HTR-8/SVneo (cell line): ENCODE measurements around the gene TRIM45.
"Not testable (repeated sequence)": the region's sequence is repeated elsewhere in the genome, so short reads cannot be mapped to it uniquely, and the experiment has no call there.

Experiments
- DNase-seq: peaks from one replicate; pipeline ENCODE4 v3.0.0; 2011; ENCODE audit warnings: low spot score, mixed read lengths; ENCODE audit not compliant: insufficient read length
- FAIRE-seq: peaks from 2 replicates; lab custom pipeline; 2011; peaks lifted over from hg19 to GRCh38; lab: Jason Lieb, UNC

TRIM45 gene

DNA sequence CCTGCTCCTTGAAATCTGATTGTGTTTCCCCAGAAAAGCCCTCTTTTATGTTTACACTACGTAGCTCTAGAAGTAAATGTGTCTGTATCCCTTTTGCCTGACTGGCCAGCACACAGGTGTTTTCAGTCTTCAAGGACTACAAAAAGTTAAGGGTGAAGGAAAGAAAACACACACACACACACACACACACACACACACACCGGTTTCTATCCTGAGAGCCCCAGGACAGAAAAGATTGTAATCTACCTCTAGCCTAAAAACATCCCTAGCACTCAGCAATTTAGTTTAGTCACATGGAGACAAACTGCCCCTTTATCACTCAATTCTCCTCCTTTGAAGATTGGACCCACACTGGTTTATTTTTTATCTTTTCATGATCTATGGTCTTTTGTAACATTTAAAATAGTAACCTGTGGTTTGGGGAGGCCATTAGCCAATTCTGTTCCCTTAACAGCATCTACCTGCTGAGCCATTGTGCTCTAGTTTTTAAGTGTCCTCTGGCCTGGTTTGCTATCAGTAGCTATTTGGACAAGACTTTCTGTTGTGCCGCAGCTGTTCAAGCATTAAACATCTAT, 15.8 kb upstream of the TRIM45 start:
- FAIRE-seq (no peak), DNase-seq (no peak)

DNA sequence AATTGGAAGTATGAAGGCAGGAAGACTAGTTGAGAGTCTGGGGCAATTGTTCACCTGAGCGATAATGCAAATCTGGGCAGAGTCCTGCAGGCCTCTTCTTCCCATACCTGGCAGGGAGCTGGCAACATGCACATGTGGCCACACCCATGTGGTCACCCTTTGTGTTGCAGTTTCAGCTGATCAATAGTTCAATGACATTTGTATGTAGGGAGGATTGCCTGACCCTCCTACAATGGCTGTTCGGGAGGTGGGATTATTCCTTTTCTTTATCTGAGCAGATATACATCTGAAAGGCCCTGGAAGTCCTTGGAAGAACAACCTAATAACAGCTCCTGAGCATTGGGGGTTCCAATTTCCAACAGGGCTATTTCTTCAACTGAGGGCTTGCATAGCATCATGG, 15.2 kb upstream of the TRIM45 start:
- FAIRE-seq = no peak
- DNase-seq = no peak

DNA sequence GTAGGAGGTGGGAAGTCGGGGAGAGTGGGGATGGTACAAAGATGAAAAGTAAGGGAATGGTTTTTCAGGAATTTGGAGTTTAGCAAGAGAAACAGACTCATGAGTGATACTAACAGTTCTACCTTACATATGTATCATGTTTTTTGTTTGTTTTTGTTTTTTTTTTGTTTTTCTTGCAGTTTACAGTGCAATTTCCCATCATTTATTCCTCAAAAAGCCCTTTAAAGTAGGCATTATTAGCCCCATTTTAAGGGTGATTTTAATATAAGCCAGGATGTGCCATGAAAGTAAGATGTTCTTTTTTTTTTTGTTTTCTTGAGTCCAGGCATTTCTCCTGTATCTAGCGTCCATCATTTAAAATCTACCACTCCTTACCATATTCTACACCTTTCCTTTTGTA, 13.8 kb upstream of the TRIM45 start:
- DNase-seq (no peak), FAIRE-seq (no peak)

DNA sequence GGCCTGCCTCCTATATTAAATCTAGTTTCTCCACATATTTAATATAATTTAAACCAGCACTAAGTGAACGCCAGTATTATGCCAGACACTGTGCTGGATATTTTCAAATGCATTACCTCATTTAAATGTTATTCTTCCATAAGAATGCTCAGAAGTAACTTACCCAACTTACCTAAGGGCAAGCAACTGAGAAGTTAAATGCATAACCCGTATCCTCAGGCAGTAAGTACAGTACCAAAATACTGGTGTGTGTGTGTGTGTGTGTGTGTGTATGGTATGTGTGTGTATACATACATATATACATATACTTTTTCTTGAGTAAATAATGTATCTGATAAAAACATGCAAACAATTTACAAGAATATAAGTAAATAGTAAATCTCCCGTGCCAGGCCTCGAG, 9.0 kb upstream of the TRIM45 start:
- no peak for FAIRE-seq
- DNase-seq = no peak

DNA sequence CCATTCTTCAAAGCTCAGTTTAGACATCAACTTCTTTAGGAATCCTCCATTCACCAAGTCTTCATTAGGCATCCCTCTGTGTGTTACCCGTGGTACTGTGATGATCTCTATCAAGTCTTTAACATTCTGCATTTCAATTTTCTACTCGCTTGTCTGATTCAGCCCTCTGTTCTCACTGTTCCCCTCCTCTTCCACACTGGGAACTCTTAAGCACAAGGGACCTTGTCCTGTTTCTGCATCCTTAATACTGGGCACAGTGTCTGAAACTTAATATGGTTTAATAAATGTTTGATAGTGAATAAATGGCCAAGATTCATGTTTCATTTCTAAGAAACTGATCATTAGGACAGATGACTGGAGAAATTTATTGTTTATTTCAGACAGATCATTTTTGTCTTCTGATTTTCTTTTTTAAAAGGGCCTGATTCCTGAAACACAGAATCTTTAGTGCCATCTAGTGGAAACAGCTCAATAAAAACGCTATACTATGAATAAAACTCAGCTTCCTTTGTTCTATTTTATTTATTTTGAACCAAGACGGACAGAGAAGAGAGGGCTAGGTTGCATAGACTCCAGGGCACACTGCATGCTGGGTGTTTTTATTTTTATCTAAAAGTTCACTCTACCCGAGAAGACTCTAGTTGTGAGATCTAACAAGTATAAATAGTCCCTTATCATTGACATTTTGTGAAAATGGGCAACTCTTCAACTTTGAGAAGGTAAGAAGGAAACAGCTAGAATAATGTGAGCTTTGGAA, 7.0 kb upstream of the TRIM45 start:
- DNase-seq (peak; percentile 17), FAIRE-seq (no peak)

DNA sequence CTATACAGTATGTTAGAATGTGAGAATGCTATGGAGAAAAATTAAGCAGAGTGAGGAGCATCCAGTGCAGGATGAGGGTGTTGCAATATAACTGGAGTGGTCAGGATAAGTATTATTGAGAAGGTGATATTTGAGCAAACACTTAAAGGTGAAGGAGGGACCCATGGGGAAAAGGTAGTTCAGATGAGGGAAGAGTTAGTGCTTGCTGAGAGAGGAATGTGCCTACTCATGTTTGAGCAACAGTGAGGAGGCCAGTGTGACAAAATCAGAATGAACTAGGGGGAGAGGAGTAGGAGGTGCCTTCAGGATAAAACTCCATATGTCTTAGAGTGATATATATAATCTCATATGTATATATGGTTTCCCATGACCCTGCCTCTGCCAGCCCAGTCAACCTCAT, 6.2 kb upstream of the TRIM45 start:
- DNase-seq (no peak), FAIRE-seq (no peak)

DNA sequence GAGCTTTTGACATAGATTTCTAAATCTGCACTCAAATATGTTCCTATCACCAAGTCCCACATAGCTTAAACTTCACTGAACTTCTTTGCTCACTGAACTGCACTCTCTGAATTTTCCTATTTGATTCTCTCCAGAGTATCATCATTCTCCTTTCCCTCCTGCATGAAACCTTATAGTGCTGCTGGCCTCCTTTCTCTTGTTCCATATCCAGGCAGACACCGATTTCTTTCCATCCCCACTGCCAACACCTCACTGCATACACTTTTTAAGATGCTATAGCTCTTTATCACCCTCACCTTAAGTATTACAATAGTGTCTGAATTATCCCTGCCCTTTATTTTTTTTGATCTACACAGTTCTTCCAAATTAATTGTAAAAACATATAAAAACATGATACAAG, 3.1 kb upstream of the TRIM45 start:
- FAIRE-seq = no peak
- DNase-seq = no peak

DNA sequence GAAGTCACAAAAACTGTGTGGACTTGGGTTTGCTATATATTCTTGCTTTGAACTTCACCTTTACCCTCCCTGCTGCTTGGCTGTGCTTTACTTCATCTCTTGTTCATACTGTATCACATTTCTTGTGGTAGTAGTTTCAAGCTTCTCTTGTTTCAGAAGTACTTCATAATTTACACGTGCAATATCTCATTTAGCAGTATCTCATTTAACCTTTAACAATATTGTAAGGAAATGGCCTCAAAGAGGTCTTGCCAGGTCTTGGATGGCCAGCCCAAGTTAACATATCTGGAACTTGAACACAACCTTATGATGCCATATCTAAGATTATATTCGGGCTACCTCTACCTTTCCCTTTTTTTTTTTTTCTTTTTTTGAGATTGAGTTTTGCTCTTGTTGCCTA, 1.7 kb upstream of the TRIM45 start:
- FAIRE-seq (no peak), DNase-seq (no peak)

DNA sequence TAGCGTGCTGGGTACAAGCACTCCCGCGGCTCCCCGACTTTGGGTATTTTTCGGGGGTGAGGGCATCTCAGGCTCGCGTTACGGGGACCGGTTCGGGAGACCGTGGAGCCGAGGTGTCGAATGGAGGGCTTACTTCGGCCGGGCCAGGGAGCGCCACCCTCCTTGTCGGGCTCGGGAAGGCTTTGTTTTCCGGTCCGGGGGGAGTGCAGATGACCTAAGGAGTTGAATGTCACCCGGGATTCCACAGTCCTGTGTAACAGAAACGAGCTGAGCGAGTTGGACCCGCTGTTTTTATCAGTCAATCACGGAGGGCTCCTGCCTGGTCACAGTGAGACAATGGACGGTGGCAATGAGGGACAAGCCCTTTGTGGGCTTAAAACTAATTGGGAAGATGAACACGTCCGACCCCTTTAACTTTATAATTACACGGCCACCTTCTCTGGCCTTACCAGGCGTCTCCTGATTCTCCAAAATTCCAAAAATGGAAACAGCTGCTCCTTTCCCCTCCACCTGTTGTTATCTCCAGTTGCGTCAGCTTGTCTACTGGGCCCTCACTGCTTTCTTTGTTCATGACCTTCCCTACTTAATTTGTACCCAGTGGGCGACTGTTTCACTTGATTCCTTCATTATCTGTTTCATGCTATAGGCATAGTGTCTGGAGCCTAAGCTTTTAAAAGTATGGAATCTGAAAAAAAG, 929 bp upstream of the TRIM45 start:
- FAIRE-seq = no peak
- DNase-seq = no peak

DNA sequence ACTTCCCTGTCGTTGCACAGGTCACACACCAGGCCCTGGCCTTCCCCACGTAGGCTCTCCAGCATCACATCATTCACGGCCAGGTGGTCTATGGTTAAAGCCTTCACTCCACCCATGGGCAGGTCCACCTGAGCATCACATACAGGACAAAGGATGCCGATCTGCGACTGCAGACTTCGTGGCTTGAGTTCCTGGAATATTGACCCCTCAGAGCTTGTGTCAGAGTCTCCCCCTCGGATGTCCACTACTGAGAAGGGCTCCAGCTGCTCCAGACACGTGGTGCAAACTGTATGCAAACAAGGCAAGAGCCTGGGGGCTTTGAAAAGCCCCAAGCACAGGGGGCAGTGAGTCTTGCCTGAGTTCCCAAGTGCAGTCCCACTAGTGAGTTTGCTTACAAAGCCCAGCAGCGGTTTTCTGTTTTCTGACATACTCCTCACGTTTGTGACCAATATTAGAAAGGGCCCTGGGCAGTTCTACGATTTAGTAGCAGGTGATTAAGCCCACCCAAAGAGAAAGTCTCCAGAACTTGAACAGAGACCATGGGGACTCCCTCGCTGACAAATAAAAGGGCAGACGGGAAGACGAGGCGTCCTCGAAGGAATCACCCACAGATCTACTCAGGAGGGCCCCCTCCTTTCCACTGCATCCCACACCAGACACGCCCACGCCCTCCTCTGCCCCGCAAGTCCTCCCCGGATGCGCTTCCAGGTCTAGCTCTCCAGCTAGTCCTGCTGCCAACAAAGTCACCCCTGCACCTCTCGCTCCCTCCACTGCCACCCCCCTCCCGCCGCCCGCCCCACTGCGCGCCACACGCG, 568 bp downstream of the TRIM45 start:
- no peak for FAIRE-seq
- DNase-seq = peak; percentile 31

DNA sequence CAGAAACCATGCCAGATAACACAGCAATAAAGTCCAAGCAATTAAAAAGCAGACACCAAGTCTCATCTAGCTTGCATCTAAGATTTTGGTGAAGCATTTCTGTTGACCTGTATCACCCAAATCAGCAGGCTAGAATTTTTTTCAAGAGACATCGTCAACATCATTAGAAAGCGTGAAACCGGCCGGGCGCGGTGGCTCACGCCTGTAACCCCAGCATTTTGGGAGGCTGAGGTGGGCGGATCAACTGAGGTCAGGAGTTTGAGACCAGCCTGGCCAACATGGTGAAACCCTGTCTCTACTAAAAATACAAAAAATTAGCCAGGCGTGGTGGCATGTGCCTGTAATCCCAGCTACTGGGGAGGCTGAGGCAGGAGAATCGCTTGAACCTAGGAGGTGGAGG, 2.4 kb downstream of the TRIM45 start:
- DNase-seq, FAIRE-seq: not testable (repeated sequence)

DNA sequence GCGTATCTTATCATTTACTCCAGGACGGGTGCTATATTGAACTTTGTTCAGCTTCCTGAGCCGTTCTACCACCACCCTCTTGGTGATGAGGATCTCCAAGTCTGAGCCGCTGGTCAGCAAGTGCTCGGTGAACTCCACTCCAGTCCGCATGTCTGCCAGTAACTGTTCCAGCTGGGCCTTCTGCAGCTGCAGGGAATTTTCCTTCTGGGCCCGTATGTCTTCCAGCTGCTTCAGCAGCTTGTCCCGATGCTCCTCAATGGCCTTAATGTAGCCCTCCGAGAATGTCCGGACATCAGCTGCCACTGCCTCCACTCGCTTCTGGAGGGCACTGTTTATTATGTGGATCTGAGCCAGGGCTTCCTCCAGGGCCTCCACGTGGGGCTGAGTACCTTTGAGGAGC, 3.4 kb downstream of the TRIM45 start:
- DNase-seq (no peak), FAIRE-seq (no peak)

DNA sequence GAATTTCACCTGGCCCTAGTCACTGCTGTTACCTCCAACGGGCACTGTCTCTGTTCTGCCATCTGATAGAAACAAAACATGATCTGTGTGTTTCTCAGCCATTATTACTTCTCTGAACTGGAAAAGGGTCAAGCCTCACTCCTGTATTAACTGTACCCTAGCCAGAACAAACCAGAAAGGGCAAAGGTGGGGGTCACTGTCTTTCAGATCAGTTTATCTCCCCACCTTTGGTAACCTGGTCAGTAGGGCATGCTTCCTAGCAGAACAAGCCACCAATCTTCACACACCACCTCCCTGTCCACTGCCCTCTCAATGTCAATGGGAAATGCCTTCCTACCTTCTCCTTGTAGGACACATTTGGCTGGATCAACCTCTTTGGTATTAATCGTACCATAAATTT, 3.9 kb downstream of the TRIM45 start:
- FAIRE-seq (no peak), DNase-seq (no peak)

DNA sequence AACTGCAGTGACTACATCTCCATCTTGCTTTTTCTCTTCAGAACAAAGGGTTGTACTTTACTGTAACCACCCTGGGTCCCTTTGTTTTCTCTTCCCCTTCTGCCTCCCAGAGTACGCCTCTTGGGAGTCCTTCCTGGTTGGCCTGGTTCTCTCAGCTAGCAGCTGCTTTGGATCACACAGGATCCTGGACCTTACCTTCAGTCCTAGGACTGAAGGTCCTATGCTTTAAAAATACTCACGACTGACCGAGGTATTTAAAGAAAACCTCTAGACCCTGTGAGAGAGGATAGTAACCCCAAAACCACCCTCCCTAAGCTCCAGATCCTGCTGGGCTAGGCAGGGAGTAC, 4.8 kb downstream of the TRIM45 start:
- no peak for FAIRE-seq
- no peak for DNase-seq

DNA sequence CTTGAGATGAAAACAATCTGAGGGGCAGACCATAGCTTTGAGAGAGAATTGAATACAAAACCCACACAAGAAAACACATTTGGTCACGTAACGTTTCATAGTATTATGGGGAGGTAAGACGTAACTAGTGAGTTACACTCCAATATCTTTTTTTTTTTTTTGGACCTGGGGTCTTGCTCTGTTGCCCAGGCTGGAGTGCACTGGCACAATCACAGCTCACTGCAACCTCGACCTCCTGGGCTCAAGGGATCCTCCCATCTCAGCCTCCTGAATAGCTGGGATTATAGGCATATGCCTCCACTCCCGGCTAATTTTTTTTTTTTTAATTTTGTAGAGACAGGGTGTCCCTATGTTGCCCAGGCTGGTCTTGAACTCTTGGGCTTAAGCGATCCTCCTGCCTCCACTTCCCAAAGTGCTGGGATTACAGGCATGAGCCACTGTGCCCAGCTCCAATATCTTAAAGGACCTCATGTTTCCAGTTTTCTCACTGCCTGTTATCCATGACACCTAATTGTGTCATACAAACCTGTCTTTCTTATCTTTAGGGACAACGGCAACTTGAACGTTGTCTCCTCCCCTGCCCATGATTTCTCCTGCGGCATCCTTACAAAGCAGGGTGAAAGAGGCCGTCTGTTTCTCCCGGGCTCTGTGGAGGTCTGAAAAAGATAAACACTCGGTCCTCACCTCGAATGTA, 5.3 kb downstream of the TRIM45 start:
- DNase-seq = no peak
- FAIRE-seq = no peak

DNA sequence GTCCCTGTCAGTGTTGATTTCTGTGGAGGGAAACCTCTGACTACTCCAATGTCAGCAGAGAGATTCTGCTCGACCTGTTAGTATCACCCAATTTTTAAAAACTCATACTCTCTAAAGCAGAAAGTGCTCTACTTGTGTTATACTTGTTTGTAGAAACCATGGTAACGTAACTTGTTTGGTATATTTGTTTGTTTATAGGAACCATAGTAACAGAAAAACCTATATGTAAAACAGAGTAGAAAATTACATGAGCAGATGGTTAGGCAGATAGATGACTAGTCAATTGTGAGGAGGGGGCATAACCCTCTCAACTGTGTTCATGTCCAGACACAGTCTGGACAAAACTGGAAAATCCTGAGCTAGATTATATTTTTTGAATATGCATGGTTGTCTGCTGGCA, 6.7 kb downstream of the TRIM45 start:
- no peak for DNase-seq
- FAIRE-seq = no peak

DNA sequence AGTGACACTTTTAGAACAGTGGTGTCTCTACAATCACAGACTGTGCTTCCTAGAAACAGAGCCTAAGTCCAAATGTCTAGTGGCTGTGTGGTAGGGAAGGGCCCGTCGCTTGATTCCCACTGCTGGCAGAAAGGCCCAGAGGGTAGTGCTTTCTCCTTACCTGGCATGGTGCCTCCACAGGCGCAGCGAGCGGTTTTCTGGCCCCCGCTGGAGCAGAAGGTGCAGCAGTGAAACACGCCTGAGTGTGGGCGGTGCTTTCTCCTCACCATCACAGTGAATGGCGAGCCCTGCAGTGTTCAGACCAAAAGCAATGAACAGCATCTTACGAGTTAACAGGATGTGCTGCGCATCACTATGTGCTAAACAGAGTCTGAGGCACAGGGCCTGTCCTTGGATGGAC, 8.3 kb downstream of the TRIM45 start:
- FAIRE-seq = no peak
- DNase-seq = no peak

DNA sequence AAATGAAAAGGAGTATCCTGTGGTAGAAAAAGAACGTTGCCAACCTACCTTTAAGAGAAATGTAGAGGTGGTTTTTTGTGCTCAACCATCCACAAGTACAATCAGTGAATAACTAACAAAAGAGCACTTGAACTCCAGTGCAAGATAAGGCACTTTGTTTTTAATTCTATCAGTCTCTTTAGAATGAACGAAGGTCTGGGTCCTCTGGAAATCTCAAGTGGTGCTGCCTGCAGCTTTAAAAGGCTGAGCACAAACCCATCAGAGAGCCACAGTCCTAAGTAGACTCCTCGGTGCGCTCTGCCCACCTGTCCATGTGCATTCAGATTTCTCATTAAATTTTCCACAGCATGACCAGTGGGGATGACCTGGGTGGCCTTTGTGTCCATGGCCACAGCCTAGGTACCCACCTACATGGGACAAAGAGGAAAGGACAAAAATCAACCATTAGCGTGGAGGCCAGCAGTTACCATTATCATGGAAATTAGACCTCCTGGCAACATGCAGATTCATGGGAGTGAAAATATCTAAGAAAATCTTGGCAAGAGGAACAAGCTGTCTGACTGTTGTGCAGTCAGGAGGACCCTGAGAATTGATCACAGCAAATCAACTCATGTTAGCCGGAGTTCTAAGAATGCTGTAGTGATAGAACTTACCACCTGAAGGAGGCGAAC, 9.4 kb downstream of the TRIM45 start:
- no peak for DNase-seq
- no peak for FAIRE-seq

DNA sequence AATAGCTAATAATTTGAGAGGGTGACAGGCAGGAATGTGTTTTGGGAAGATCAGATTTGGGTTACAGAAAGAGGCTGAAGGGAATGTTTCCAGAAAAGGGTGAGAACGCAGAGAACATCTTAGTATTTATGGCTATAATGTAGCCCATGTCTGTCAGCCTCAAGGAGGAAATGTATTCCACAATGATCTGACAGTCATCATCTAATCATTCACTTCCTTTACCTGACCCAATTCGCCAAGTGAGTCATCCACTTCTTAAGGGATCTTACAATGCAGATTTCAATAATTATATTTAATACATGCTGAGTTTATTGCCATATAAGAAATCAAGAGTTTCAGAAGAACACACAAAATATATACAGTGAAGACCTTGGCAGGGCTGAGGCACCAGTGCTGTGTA, 10.8 kb downstream of the TRIM45 start:
- FAIRE-seq = no peak

DNA sequence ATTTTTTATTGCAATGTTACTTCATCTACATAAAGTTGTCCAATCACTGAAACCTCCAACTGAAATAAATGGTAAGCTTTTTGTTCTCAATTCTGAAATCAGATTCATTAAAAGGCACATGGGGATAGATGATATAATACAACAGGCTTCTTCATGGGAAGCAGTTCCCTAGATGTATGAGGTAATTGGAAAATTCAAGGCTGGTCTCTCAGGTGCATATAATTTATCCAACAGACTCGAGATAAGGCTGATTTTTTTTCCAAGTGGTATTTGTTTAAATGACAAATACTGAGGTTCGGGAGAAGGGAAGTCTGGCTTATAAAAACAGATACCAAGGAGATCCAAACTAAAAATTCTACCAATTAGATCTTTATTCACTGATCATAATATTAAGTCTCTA, 14.2 kb downstream of the TRIM45 start:
- no peak for DNase-seq
- no peak for FAIRE-seq

More for the DNA sequence above, 10.8 kb downstream of the TRIM45 start:
- no peak for DNase-seq
